HG03460 (cell line): ENCODE results near the gene GLCCI1.
"Not testable (repeated sequence)": the region's sequence is repeated elsewhere in the genome, so short reads cannot be mapped to it uniquely, and the experiment has no call there.

Source experiments
- ATAC-seq: cut with Tn5 transposase; IDR thresholded peaks from one replicate; pipeline ENCODE4 v1.9.1; 2021; ENCODE audit not compliant: unreplicated experiment

GLCCI1 gene

GRCh38 chr7:7988706-7989105, 20.1 kb downstream of the GLCCI1 start:
- no peak for ATAC-seq

DNA sequence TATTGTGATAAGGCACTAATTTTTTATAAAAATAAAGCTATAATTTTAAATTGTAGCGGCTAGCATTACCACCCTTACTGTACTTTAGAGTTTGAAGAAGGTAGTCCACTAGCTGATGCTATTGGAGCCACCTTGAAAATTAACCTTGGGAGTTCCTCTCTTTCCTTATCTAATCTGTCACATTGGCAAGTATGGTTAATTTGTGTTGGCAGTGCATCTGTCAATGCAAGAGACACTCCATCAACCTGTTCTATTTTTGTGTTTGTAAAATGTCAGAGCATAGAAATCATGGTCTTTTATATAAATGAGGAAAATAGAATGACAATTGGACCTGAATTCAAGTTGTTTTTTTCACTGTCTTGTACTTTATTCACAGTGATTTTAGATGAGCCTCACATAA, 20.5 kb downstream of the GLCCI1 start:
- no peak for ATAC-seq

- no peak for ATAC-seq
Observed at GRCh38 chr7:7989616-7990440, 21.2 kb downstream of the GLCCI1 start.

DNA sequence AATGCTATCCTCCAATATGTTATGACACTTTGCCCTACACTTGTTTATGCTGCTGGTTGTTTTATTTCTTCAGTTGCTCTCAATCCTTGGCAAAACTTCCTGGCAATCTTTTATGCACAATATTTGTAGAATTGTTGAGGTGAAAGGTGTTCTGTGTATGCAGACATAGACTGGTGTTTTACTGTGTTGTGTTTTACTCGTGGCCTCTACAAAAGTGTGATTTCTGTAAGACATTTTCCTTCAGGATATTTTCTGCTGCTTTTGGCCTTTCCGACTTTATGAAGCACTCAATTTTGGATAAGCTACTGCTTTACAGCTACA, 21.8 kb downstream of the GLCCI1 start:
- ATAC-seq = no peak

DNA sequence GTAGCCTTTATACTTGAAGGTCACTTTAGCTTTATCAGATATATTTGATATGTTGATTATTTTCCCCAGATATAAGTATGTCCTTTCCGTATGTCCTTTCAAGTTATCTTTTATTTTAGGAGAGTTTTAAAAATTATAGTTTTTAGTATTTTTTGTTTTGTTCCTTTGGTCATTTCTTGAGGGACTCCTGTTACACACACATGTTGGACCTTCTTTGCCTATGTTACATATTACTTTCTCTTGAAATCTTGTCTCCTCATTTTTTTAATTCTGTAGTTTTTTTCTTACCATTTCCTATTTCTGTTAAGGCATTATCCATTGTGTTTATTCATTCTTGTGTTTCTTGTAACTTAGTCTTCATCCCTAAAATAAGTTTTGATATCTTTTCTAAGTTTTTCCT, 23.9 kb downstream of the GLCCI1 start:
- no peak for ATAC-seq

DNA sequence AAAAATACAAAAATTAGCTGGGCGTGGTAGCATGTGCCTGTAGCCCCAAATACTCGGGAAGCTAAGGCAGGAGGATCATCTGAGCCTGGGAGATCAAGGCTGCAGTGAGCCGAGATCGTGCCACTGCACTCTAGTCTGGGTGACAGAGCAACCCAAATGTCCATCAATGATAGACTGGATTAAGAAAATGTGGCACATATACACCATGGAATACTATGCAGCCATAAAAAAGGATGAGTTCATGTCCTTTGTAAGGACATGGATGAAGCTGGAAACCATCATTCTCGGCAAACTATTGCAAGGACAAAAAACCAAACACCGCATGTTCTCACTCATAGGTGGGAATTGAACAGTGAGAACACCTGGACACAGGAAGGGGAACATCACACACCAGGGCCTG, 26.8 kb downstream of the GLCCI1 start:
- not testable (repeated sequence) for ATAC-seq

DNA sequence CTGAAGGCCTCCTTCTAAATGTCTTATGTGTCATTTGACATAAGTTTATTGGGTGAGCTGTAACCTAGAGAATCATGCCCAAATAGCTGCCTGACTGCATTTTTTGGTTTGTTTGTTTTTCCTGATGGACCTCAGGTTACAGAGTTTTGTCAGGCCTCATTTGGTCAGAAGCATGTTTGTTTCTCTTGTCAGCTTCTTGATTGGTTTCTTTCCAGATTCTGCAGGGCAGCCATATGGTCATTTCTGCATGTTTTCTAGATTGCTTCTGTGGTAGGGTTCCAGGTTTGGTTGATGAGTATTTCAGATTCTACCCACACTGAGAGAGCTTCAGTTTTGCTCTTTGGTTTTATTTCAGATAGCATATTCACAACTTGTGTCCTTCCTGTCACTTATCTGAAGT, 28.0 kb downstream of the GLCCI1 start:
- no peak for ATAC-seq

DNA sequence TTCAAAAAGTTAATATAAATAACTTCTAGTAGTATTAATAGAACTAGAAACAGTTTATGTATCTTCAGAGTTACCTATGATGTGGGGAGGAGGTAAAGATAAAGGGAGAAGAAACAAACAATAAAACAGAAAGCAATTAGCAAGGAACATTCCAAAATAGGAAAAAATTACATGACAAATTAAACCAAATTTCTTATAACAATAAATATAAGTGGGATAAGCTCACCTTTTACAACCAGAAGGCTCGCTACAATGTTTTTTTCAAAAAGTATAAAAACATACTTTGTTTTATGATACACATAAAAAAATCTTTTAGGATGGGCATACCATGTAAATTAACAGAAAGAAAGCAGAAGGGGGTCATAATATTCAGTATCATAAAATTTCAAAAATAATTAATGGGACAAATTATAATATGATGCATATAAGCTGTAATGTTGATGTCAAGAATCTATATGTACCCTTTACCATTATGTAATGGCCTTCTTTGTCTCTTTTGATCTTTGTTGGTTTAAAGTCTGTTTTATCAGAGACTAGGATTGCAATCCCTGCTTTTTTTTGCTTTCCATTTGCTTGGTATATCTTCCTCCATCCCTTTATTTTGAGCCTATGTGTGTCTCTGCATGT, 31.8 kb downstream of the GLCCI1 start:
- no peak for ATAC-seq

DNA sequence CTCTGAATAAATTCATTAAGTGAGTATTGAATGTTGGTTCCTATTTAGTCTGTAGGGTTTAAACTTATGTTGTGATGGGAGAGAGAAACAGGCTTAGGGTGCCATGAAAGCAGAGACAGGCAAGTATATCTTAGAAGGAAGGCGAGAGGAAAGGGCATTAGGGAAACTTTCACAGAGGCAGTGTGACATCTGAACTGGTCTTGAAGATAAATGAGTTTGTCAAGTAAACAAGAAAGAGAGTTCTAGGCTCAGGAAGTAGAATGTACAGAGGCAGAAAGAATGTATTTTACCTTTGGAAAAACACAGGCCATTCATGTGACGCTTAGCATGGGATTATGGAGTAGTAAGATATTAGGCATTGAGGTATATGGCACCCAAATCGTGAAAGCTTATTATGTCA, 34.5 kb downstream of the GLCCI1 start:
- ATAC-seq = no peak

GRCh38 chr7:8005279-8005678, 36.7 kb downstream of the GLCCI1 start:
- ATAC-seq = no peak

DNA sequence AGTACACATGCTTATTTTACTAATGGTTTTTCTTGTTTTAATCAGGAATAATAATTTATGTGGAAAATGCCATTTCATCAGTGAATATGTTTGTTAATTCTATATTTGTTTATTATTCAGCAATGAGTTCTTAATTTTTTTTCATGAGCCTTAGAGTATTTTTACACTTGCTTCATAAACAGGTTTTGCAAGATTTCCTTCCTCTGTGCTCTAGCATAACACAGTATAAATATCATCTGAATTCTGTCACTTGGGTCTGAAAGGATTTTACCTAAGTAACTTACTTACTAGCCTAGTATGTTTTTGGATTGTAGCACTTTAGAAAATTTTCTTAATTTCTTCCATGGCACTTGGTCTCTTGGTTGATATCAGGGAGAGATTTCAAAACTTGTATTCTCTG, 45.8 kb downstream of the GLCCI1 start:
- no peak for ATAC-seq

DNA sequence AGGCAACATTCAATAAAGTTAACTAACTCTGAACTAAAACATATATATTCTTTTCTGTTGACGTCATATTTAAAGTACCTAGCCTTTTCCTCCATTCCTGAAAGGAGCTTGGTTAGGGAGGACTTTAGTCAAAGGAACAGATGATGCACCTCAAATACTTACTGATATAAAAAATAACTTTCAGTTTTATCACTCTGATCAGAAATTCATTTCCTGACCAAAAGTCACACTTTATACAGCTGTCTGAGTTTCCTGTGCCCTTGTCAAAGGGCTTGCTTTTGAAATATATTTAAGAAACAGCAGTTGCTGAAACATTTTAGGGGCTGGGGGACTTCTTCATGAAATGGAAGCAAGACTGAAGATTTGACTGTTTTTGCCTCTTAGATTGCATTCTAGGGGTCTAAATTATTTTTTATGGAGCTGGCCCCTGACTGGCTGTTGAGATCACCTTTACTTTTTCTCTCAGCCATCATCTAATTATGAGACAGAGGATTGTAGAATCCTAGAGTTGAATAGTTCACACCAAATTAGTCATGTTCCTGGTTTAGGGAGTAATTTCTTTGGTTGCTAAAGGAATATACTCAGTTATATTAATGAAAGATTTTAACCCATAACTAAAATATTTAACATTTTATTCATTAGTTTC, 46.6 kb downstream of the GLCCI1 start:
- ATAC-seq = no peak

GRCh38 chr7:8015746-8016120, 47.1 kb downstream of the GLCCI1 start:
- no peak for ATAC-seq

- ATAC-seq = no peak
Observed at GRCh38 chr7:8017423-8017822, 48.8 kb downstream of the GLCCI1 start.

- ATAC-seq = no peak
Observed at GRCh38 chr7:8018961-8019360, 50.4 kb downstream of the GLCCI1 start.

DNA sequence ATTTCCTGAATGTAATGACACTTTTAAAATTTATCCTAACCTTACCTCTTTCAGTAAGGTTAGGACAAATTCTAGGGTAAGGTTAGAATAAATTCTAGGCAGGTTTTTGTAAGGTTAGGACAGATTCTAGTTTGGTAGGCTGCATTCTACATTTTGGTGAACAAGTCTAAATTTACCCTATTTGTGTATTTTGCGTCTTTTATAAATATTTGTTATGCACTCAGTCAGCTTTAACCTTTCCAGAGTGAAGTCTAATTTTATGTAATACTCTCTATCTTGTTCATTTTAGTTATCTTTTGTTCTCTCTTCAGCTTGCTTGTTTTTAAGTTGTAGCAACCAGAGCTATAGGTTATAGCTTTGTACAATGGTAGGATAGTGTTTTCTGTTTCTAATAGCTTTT, 54.0 kb downstream of the GLCCI1 start:
- ATAC-seq = no peak

DNA sequence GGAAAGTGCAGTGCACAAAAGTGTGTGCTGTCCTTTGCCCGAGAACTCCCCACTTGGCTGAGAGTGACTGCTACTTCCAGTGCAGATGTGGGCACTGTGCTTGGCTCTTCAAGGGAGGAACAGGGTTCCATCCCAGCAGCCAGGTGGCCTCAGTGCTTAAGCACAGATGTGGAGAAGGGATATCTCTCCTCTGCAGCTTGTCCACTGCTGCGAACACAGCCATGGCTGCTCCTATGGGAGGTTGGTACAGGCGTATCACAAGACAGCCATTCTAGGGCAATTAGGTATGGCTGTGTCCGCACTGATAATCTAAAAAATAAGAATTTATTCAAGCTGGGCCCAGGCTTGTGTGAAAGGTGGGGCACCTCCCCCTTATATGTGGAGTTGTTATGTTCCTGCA, 66.6 kb downstream of the GLCCI1 start:
- ATAC-seq = no peak

DNA sequence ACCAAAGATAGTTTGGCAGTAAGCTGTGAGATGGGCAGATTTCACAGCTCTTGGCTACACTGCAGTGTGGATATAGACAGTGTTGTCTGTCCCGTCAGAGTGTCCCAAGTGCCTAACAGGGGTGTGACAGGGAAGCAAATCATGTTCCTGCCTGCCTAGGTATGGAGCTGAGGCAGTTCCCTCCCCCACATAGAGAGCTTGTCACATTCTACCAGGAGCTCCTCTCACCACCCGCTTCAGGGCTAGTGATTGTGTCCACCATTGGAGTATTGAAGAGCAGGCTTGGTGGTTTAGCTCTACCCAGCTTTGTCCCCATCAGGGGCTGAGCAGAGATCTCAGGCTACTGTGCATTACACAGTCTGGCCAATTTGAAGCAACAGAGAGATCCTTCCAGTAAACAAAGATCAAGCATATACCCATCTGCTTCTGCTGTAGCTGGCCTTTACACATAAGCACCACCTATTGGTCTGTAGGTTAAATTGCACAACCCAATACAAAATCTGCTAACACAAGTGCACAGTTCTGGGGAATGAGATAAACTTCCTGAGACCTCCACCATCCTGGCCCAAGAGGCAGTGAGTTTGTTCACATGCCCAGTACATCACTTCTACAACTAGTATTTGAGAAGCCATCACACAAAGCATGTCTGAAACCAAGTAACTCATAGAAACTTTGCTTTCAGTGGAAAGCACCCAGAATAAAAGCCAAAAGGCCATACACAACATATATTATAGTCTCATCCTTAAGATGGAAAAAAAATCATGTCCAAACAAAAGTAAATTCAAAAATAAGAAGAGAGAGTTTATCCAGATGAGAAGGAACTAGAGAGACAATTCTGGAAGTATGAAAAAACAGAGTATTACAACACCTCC, 67.3 kb downstream of the GLCCI1 start:
- ATAC-seq = no peak

GRCh38 chr7:8037151-8037550, 68.6 kb downstream of the GLCCI1 start:
- no peak for ATAC-seq

DNA sequence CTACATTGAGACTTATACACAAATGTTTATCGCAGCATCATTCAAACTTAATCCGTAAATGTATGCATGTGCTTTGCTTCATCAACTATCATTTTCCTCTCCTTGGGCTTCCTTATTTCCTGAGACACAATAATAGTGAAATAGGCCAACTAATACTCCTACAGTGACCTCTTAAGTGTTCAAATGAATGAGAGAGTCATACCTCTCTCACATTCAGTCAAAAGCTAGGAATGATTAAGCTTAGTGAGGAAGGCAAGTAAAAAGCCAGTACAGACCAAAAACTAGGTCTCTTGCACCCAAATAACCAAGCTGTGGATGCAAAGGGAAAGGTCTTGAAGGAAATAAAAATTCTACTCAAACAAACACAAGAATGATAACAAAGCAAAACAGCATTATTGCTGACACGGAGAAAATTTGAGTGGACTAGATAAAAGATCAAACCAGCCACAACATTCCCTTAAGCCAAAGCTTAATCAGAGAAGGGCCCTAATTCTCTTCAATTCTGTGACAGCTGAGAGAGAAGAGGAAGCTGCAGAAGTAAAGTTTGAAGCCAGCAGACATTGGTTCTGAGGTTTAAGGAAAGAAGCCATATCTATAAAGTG, 72.3 kb downstream of the GLCCI1 start:
- no peak for ATAC-seq
